Ishikawa (cell line): ENCODE data around the gene EYS.

ENCODE experiments used
- CEBPB ChIP-seq: IDR thresholded peaks from 2 replicates; pipeline ENCODE4 v1.6.1; 2012
- CREB1 ChIP-seq: IDR thresholded peaks from 2 replicates; pipeline ENCODE4 v1.6.1; 2012; ENCODE audit warnings: low read depth
- EGR1 ChIP-seq: IDR thresholded peaks from 2 replicates; pipeline ENCODE4 v1.6.1; 2012
- EP300 ChIP-seq: IDR thresholded peaks from 2 replicates; pipeline ENCODE4 v1.6.1; 2012; ENCODE audit warnings: borderline replicate concordance
- FOXM1 ChIP-seq: IDR thresholded peaks from 2 replicates; pipeline ENCODE4 v1.6.1; 2012; ENCODE audit warnings: low read depth, borderline replicate concordance
- NFIC ChIP-seq: IDR thresholded peaks from 2 replicates; pipeline ENCODE4 v1.6.1; 2012
- RAD21 ChIP-seq: IDR thresholded peaks from 2 replicates; pipeline ENCODE4 v1.6.1; 2012; ENCODE audit warnings: low read depth
- TAF1 ChIP-seq: IDR thresholded peaks from 2 replicates; pipeline ENCODE4 v1.6.1; 2012; ENCODE audit warnings: low read depth, mild to moderate bottlenecking
- TCF12 ChIP-seq: IDR thresholded peaks from 2 replicates; pipeline ENCODE4 v1.6.1; 2012; ENCODE audit warnings: low read depth
- TEAD4 ChIP-seq: IDR thresholded peaks from 2 replicates; pipeline ENCODE4 v1.6.1; 2012
- USF1 ChIP-seq: IDR thresholded peaks from 2 replicates; pipeline ENCODE4 v1.6.1; 2012
- YY1 ChIP-seq: IDR thresholded peaks from 2 replicates; pipeline ENCODE4 v1.6.1; 2012; ENCODE audit warnings: low read depth
- ZBTB7A ChIP-seq: IDR thresholded peaks from 2 replicates; pipeline ENCODE4 v1.6.1; 2012; ENCODE audit warnings: low read depth
- TF ChIP-seq, protein P1 (sequence below): IDR thresholded peaks from 2 replicates; pipeline ENCODE4 v1.6.1; 2012; ENCODE audit warnings: low read depth, mild to moderate bottlenecking
- TF ChIP-seq, protein P2 (sequence below): IDR thresholded peaks from 2 replicates; pipeline ENCODE4 v1.6.1; 2012

The EYS gene

GRCh38 chr6:64948261-64948660, 758.8 kb downstream of the EYS start:
- TF ChIP-seq ZBTB7A (no peak), RAD21 (no peak)

- TF ChIP-seq RAD21 (no peak), FOXM1 (no peak), USF1 (no peak), CREB1 (no peak), TEAD4 (no peak), ZBTB7A (no peak), EP300 (no peak), NFIC (no peak), TAF1 (no peak), EGR1 (no peak)
- TF ChIP-seq, protein P1, sequence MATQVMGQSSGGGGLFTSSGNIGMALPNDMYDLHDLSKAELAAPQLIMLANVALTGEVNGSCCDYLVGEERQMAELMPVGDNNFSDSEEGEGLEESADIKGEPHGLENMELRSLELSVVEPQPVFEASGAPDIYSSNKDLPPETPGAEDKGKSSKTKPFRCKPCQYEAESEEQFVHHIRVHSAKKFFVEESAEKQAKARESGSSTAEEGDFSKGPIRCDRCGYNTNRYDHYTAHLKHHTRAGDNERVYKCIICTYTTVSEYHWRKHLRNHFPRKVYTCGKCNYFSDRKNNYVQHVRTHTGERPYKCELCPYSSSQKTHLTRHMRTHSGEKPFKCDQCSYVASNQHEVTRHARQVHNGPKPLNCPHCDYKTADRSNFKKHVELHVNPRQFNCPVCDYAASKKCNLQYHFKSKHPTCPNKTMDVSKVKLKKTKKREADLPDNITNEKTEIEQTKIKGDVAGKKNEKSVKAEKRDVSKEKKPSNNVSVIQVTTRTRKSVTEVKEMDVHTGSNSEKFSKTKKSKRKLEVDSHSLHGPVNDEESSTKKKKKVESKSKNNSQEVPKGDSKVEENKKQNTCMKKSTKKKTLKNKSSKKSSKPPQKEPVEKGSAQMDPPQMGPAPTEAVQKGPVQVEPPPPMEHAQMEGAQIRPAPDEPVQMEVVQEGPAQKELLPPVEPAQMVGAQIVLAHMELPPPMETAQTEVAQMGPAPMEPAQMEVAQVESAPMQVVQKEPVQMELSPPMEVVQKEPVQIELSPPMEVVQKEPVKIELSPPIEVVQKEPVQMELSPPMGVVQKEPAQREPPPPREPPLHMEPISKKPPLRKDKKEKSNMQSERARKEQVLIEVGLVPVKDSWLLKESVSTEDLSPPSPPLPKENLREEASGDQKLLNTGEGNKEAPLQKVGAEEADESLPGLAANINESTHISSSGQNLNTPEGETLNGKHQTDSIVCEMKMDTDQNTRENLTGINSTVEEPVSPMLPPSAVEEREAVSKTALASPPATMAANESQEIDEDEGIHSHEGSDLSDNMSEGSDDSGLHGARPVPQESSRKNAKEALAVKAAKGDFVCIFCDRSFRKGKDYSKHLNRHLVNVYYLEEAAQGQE: no peak
- TF ChIP-seq, protein P2, sequence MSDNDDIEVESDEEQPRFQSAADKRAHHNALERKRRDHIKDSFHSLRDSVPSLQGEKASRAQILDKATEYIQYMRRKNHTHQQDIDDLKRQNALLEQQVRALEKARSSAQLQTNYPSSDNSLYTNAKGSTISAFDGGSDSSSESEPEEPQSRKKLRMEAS: no peak
Observed at GRCh38 chr6:64945450-64945849, 761.6 kb downstream of the EYS start.

- TF ChIP-seq CEBPB: no peak
- TF ChIP-seq EP300: no peak
- no peak for TF ChIP-seq ZBTB7A
- no peak for TF ChIP-seq YY1
- TF ChIP-seq TAF1: no peak
- TF ChIP-seq TCF12: no peak
- no peak for TF ChIP-seq NFIC
- TF ChIP-seq RAD21: no peak
- no peak for TF ChIP-seq TEAD4
Observed at GRCh38 chr6:64932486-64932885, 774.5 kb downstream of the EYS start.

DNA sequence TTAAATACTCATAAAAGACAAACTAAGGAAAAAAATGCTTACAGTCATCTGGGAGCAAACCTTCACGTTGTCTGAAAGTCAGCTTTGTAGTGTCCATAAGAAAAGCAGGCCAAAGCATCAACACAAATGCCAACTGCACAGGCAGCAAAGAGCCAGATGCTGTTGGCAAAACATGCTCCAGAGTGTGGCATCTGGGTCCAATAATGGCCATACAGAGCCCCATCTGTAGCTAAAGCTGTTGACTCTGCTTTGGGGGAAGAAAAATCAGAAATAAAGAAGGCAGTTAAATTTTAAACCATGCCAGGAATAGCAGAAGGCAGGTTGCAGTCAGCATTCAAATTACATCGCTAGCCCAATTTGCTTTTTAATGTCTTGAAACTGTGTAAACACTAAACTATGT, 776.3 kb downstream of the EYS start:
- TF ChIP-seq TAF1: no peak
- TF ChIP-seq, protein P2: no peak

- TF ChIP-seq EP300: no peak
- no peak for TF ChIP-seq EGR1
- TF ChIP-seq, protein P1: no peak
- TF ChIP-seq TAF1: no peak
- TF ChIP-seq CEBPB: no peak
- no peak for TF ChIP-seq TEAD4
- no peak for TF ChIP-seq USF1
- no peak for TF ChIP-seq RAD21
- no peak for TF ChIP-seq TCF12
- TF ChIP-seq, protein P2: no peak
- no peak for TF ChIP-seq NFIC
Observed at GRCh38 chr6:64926051-64926450, 781.0 kb downstream of the EYS start.

- no peak for TF ChIP-seq EGR1
- TF ChIP-seq TAF1: no peak
- no peak for TF ChIP-seq TCF12
- TF ChIP-seq FOXM1: no peak
- TF ChIP-seq YY1: no peak
- TF ChIP-seq, protein P2: no peak
- no peak for TF ChIP-seq USF1
- TF ChIP-seq CREB1: no peak
Observed at GRCh38 chr6:64920257-64920656, 786.8 kb downstream of the EYS start.
